Adrenal gland (tissue), 5 donors: ENCODE measurements around the gene RELN.

Experiments used
- CTCF ChIP-seq, 6 experiments: fragments of 450-650 bp in 4 of 6; fragments of 200-600 bp in 2 of 6; sonication (generic) in 1 of 6; IDR thresholded peaks; 1 replicate in 5 of 6; 2 replicates in 1 of 6; pipeline versions ENCODE4 v1.5.1 to v1.8.0; 2016 to 2021; ENCODE audit warnings: antibody characterized with exemption in 6 of 6, mild to moderate bottlenecking in 2 of 6, moderate library complexity in 1 of 6
- POLR2A ChIP-seq, 2 donors: fragments of 450-650 bp; IDR thresholded peaks; one replicate each; pipeline ENCODE4 v1.6.1; 2017; ENCODE audit warnings: antibody characterized with exemption in 2 of 2, mild to moderate bottlenecking in 2 of 2, moderate library complexity in 1 of 2
- donor health status: DM: no; HTN: no; CAD: no.

DNA sequence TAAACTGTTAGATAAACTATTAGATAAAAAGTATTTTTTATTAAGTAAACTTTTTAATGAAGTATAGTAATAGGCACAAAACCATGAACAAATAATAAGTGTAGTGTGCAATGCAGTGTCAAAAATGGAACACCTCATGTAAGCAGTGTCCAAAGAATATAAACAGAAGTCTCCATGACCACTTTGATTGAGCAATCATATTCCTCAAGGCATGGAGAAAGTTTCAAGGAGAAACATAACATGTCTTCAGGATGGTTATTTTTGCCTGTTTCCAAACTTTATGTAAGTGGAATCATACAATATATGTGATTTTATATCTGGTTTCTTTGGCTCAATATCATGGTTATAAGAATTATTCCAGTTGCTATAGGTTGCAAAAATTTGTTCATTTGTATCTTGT lies 6.1 kb upstream of the RELN start:
- no peak for TF ChIP-seq CTCF (IDR thresholded peaks at IDR 0.05)
- TF ChIP-seq POLR2A (IDR thresholded peaks at IDR 0.05): no peak
